Mammary epithelial cell (primary cell): ENCODE data around the gene SUSD3.

Source experiments
- EZH2 ChIP-seq: IDR thresholded peaks from 2 replicates; pipeline ENCODE4 v1.6.1; 2012; ENCODE audit warnings: low read length, inconsistent platforms, borderline replicate concordance
- TF ChIP-seq, protein P1 (sequence below), 2 donors: IDR thresholded peaks in 1 of 2; conservative IDR thresholded peaks in 1 of 2; 2 replicates each; pipeline ENCODE4 v1.5.1; 2011 to 2012; ENCODE audit warnings: inconsistent platforms in 2 of 2, low read length in 2 of 2, mild to moderate bottlenecking in 2 of 2, control low read depth in 1 of 2, low read depth in 1 of 2; ENCODE audit not compliant: insufficient read depth in 1 of 2; ENCODE audit errors: extremely low read depth in 1 of 2

GRCh38 chr9:93037476-93037971 is 21.0 kb upstream of the SUSD3 start:
- TF ChIP-seq, protein P1, sequence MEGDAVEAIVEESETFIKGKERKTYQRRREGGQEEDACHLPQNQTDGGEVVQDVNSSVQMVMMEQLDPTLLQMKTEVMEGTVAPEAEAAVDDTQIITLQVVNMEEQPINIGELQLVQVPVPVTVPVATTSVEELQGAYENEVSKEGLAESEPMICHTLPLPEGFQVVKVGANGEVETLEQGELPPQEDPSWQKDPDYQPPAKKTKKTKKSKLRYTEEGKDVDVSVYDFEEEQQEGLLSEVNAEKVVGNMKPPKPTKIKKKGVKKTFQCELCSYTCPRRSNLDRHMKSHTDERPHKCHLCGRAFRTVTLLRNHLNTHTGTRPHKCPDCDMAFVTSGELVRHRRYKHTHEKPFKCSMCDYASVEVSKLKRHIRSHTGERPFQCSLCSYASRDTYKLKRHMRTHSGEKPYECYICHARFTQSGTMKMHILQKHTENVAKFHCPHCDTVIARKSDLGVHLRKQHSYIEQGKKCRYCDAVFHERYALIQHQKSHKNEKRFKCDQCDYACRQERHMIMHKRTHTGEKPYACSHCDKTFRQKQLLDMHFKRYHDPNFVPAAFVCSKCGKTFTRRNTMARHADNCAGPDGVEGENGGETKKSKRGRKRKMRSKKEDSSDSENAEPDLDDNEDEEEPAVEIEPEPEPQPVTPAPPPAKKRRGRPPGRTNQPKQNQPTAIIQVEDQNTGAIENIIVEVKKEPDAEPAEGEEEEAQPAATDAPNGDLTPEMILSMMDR (conservative IDR thresholded peaks at IDR 0.05 in 1 of 2, IDR thresholded peaks at IDR 0.05 in 1 of 2; ENCODE audit: extremely low read depth in 1 of 2, insufficient read depth in 1 of 2, low read depth in 1 of 2, low read length in 2 of 2), result no peak
- no peak for TF ChIP-seq EZH2
